Osteoblast (primary cell): Measurements from ENCODE around the gene PLEKHG3. TPM values are rescaled to one million over a fixed set of nuclear protein-coding genes. Genes with fewer than 3 reads are reported as not detected.

Experiments
- DNase-seq: peaks from one replicate; pipeline ENCODE4 v3.0.0; 2011; ENCODE audit warnings: low spot score, mixed read lengths; ENCODE audit not compliant: insufficient read length; ENCODE audit errors: missing footprints
- H2AFZ ChIP-seq: 2 replicates; pipeline ENCODE4 v1.6.0; 2011; ENCODE audit warnings: mild to moderate bottlenecking, low read length
- H3K27ac ChIP-seq: 2 replicates; pipeline ENCODE4 v1.5.1; 2011; ENCODE audit warnings: mild to moderate bottlenecking, low read depth, low read length, moderate library complexity
- H3K27me3 ChIP-seq: 2 replicates; pipeline ENCODE4 v1.6.0; 2012; ENCODE audit warnings: mild to moderate bottlenecking, control low read depth, inconsistent platforms, low read length, moderate library complexity; ENCODE audit not compliant: insufficient read depth
- H3K36me3 ChIP-seq: 2 replicates; pipeline ENCODE4 v1.5.1; 2011; ENCODE audit warnings: mild to moderate bottlenecking, low read length, control low read depth, moderate library complexity; ENCODE audit not compliant: insufficient read depth
- H3K4me1 ChIP-seq: 2 replicates; pipeline ENCODE4 v1.5.1; 2011; ENCODE audit warnings: mild to moderate bottlenecking, low read length, control low read depth, moderate library complexity; ENCODE audit not compliant: insufficient read depth
- H3K4me2 ChIP-seq: 2 replicates; pipeline ENCODE4 v1.6.0; 2011; ENCODE audit warnings: mild to moderate bottlenecking, low read length; ENCODE audit not compliant: insufficient read depth
- H3K4me3 ChIP-seq: fragments of 200-600 bp; sonication (generic); 3 replicates; pipeline ENCODE4 v1.5.1; 2012; ENCODE audit warnings: mild to moderate bottlenecking, low read length, inconsistent platforms; ENCODE audit not compliant: insufficient read depth
- H3K79me2 ChIP-seq: 2 replicates; pipeline ENCODE4 v1.6.0; 2012; ENCODE audit warnings: mild to moderate bottlenecking, low read length, control low read depth, inconsistent platforms; ENCODE audit not compliant: insufficient read depth
- H3K9me3 ChIP-seq: 2 replicates; pipeline ENCODE4 v1.5.1; 2011; ENCODE audit warnings: low read depth, low read length, control low read depth
- H4K20me1 ChIP-seq: 2 replicates; pipeline ENCODE4 v1.6.0; 2012; ENCODE audit warnings: mild to moderate bottlenecking, low read length, control low read depth; ENCODE audit not compliant: insufficient read depth
- total RNA-seq: library from RNA; depleted of rRNA; stranded (reverse); fragments of >200 nt; gene quantifications from 2 replicates; pipeline ENCODE4 v1.2.3, GENCODE V29; 2012
- TF ChIP-seq, protein P1 (sequence below): IDR thresholded peaks from 2 replicates; pipeline ENCODE4 v1.5.1; 2011; ENCODE audit warnings: mild to moderate bottlenecking, low read depth, low read length, moderate library complexity; ENCODE audit errors: extremely low read depth

Gene PLEKHG3
- total RNA-seq, 1 donor: 5.4 TPM

DNA sequence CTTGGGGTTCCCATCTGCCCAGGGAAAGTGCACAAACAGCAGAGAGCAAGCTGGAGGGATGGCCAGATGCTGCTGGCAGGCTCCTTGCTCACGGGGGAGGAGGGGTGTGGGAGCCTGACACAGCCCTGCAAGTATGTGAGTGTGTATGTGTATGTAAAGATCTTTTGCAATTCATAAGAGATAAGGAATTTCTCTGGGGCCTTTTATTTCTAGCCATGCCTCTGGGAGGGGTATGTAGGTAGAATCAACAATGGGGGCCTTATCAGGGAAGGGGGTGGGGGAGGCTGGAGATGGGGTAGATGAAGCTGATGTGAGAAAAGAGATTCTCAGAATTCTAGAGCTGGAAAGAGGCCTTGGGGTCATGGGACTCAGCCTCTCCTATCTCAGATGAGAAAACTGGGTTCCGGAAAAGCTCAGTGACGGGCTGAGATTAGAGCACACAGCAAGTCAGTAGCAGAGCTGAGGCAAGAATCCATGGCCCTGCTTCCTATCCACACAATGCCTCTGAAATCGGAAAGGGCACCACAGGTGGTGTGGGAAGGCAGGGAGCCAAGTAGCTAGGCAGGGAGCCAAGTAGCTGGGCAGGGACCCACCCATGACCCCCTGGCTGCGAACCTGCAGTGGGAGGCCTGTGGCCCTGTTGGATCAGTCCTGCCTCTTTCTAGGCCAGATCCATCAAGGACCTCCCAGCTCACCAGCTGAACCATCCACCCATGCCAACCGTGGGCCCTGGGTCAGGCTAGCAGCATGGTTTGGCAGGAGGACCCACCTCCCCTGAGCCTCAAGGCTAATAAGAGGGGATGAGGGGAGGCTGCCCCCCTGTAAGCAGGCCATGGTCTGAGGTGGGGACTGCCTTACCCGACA lies 54.7 kb downstream of the PLEKHG3 start:
- Histone ChIP-seq H3K4me2 (peak overlapping the region; percentile 62), H3K4me3 (no peak overlapping the region), H3K9me3 (no peaks in the 10 kb centered on the region), H3K27me3 (peaks cover 32% of the 10 kb centered on the region), H4K20me1 (no peaks in the 10 kb centered on the region), H3K36me3 (no peaks in the 10 kb centered on the region), H3K4me1 (peaks cover 37% of the 10 kb centered on the region), H2AFZ (no peak overlapping the region), H3K79me2 (no peaks in the 10 kb centered on the region), H3K27ac (peak overlapping the region; percentile 76)
- DNase-seq: peak; percentile 99
- TF ChIP-seq, protein P1, sequence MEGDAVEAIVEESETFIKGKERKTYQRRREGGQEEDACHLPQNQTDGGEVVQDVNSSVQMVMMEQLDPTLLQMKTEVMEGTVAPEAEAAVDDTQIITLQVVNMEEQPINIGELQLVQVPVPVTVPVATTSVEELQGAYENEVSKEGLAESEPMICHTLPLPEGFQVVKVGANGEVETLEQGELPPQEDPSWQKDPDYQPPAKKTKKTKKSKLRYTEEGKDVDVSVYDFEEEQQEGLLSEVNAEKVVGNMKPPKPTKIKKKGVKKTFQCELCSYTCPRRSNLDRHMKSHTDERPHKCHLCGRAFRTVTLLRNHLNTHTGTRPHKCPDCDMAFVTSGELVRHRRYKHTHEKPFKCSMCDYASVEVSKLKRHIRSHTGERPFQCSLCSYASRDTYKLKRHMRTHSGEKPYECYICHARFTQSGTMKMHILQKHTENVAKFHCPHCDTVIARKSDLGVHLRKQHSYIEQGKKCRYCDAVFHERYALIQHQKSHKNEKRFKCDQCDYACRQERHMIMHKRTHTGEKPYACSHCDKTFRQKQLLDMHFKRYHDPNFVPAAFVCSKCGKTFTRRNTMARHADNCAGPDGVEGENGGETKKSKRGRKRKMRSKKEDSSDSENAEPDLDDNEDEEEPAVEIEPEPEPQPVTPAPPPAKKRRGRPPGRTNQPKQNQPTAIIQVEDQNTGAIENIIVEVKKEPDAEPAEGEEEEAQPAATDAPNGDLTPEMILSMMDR: no peak

DNA sequence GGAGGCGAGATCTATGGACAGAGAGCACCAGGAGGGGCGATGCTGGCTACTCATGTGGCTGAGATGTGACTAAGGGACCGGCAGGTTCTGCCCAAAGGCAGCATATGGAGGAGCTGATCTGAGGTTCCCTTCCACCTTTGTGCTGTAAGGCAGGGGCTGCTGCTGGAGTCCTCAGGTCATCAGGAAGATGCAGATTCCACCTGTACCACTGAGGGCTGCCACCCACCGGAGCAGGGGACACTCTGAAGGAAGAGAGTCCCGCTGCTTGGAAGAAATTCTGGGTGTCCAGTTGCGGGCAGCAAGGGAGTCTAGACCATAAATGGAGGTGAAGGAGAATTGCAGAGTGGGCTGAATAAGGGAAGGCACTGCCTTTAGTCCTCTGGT lies 55.3 kb downstream of the PLEKHG3 start:
- H3K27me3 ChIP-seq: peaks cover 26% of the 10 kb centered on the region
- H3K9me3 ChIP-seq: no peaks in the 10 kb centered on the region
- peak overlapping the region; percentile 76 for H3K27ac ChIP-seq
- no peaks in the 10 kb centered on the region for H3K79me2 ChIP-seq
- no peaks in the 10 kb centered on the region for H4K20me1 ChIP-seq
- peaks cover 43% of the 10 kb centered on the region for H3K4me1 ChIP-seq
- H3K4me3 ChIP-seq: no peak overlapping the region
- TF ChIP-seq, protein P1: no peak
- no peaks in the 10 kb centered on the region for H3K36me3 ChIP-seq
- no peak overlapping the region for H2AFZ ChIP-seq
- no peak for DNase-seq
- no peak overlapping the region for H3K4me2 ChIP-seq

DNA sequence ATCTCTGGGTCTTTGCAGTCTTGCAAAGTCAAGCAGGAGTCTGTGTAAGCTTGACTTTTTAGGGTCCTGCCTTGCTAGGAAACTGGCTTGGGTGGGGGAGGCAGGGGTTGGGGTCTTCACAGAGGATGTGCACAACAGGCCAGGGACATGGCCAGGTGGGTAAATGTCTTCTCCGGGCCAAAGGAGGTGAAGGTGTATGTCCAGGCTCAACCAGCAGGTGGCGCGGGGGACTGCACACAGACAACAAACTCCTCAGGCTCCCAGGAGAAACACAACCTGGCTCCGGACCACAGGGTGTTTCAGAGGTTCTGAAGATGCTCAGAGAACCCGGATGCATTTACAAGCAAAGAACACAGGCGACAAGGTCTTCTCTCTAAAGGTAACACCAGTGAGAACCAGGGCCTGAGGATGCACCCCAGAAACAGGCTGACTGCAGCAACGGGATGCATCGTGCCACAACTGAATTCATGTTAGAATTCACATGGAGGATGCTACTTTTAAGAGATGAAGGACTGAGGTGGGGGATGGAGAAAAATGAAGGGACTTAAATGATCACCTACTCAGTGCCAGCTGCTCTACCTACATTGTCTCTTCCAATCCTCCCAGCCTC lies 56.0 kb downstream of the PLEKHG3 start:
- H2AFZ ChIP-seq: no peak overlapping the region
- no peaks in the 10 kb centered on the region for H3K79me2 ChIP-seq
- H3K4me1 ChIP-seq: peaks cover 45% of the 10 kb centered on the region
- no peak overlapping the region for H3K4me2 ChIP-seq
- peaks cover 19% of the 10 kb centered on the region for H3K27me3 ChIP-seq
- H3K9me3 ChIP-seq: no peaks in the 10 kb centered on the region
- no peaks in the 10 kb centered on the region for H3K36me3 ChIP-seq
- TF ChIP-seq, protein P1: peak; percentile 86
- DNase-seq: peak; percentile 95
- no peak overlapping the region for H3K27ac ChIP-seq
- no peaks in the 10 kb centered on the region for H4K20me1 ChIP-seq
- H3K4me3 ChIP-seq: no peak overlapping the region

DNA sequence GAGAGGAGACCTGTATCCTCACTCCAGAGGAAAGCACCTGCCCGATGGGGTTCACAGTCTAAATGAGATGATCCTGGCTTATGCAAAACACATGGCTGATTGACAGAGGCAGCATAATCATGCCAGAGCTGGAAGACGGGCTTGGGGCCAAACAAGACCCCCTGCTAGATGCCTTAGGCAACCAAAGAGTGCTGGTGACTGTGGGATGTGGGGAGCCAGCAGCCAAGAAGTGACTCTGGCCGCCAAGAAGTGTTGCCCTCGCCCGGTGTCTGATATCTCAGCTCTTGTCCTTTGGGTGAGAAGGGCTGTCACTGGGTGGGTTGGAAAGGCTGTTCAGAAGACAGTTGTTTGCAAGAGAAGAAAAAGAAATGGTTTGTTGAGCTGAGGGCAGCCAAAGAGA lies 56.7 kb downstream of the PLEKHG3 start:
- H3K9me3 ChIP-seq: no peaks in the 10 kb centered on the region
- H3K36me3 ChIP-seq: no peaks in the 10 kb centered on the region
- no peaks in the 10 kb centered on the region for H4K20me1 ChIP-seq
- H3K4me2 ChIP-seq: no peak overlapping the region
- peaks cover 12% of the 10 kb centered on the region for H3K27me3 ChIP-seq
- no peak overlapping the region for H2AFZ ChIP-seq
- no peak overlapping the region for H3K27ac ChIP-seq
- TF ChIP-seq, protein P1: no peak
- no peaks in the 10 kb centered on the region for H3K79me2 ChIP-seq
- DNase-seq: no peak
- H3K4me3 ChIP-seq: no peak overlapping the region
- H3K4me1 ChIP-seq: peaks cover 45% of the 10 kb centered on the region
